GM21515 (cell line): ENCODE results near the gene DERL3.
"Not testable (repeated sequence)": the region's sequence is repeated elsewhere in the genome, so short reads cannot be mapped to it uniquely, and the experiment has no call there.

Experiments
- ATAC-seq: cut with Tn5 transposase; IDR thresholded peaks from one replicate; pipeline ENCODE4 v1.9.1; 2021; ENCODE audit not compliant: unreplicated experiment

Gene DERL3

DNA sequence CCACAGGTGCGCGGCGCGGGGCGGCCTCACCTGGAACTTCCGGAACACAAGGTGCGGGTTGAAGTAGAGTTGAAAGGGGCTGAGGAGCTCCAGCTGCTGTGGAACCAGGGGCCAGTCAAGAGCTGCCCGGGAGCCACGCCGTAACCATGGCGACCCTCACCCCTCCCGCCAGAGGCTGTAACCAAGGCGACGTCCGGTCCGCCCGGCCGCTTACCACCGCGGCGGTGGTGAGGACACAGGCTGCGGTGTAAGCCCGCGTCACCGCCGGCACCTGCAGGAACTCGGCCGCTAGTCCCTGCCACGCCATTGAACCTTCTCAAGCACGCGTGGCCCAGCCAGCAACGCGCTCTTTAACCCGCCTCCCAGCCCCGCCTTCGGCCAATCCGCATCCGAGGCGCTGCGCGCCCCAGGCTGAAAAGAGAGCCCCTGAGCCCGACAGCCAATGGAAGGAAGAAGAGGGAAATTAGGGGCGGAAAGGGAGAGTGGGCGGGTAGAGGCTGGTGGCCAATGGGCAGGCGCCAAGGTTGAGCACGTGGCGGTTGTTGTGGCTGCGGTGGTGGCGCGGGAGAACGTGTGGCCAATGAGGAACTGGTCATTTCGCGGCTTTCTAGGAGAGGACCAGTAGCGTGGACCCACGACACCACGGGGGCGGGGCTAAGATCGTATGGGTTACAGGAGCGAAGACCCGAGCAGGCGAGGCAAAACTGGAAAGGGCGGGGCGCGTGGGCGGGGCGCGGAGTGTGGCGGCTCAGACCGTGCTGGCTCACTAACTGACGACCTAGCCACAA lies at the start of gene DERL3:
Gene DERL3 (minus strand): TSS at position 326 of the 788 bp plus-strand sequence. CDS start 19 bp downstream, at position 307.
- ATAC-seq = peak; percentile 79

DNA sequence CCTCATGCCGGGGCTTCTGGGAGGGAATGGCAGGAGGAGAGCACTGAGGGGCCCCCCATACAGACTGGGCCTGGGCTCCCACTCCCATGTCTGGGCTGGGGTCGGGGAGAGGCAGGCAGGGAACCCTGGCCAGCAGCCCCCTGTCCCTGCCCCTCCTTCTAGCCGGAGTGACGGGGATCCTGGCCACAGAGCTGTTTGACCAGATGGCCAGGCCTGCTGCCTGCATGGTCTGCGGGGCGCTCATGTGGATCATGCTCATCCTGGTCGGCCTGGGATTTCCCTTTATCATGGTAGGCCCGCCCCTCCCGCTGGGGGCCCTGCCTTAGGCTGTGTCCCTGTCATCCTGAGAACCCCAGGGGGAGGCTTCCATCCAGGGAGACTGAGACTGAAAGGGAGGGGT lies 45.3 kb upstream of the DERL3 start:
- ATAC-seq = no peak

GRCh38 chr22:23883658-23884057 lies 44.9 kb upstream of the DERL3 start:
- ATAC-seq = no peak

- ATAC-seq = no peak
Observed at GRCh38 chr22:23882370-23882769, 43.6 kb upstream of the DERL3 start.

GRCh38 chr22:23878219-23878618 lies 39.4 kb upstream of the DERL3 start:
- no peak for ATAC-seq

DNA sequence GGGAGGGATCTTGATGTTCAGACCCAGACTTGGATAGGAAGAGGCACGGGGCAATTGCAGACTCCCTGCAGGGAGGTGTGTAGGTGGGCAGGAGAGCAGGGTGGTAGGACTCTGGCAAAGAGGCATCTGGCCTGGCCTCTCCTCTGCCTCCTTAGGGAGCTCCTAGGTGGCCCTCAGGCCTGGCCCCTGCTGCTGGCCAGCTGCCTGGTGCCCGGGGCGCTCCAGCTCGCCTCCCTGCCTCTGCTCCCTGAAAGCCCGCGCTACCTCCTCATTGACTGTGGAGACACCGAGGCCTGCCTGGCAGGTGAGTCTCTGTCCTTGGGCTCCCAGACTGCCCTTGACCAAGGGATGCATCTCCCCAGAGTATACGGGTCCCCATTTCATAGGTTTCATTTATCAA lies 38.8 kb upstream of the DERL3 start:
- no peak for ATAC-seq

- no peak for ATAC-seq
Observed at GRCh38 chr22:23875801-23876200, 37.0 kb upstream of the DERL3 start.

GRCh38 chr22:23874871-23875270 lies 36.1 kb upstream of the DERL3 start:
- ATAC-seq = no peak

DNA sequence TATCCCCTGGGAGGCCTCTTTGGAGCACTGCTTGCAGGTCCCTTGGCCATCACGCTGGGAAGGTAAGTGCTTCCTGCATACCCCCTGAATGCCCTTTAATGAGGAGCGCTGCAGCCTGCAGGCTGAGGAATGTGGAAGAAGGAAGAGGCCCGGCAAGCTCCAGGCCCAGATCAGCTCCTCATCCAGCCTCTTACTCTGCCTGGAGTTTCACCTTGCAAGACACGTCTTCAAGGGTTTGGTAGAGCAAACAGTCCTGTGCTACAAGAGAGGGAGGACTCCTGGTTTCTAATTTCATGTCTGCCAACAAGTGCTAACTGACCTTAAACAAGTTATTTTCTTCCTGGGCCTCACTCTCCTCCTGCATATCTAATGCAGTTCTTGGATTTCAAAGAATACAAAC lies 29.8 kb upstream of the DERL3 start:
- ATAC-seq = no peak

DNA sequence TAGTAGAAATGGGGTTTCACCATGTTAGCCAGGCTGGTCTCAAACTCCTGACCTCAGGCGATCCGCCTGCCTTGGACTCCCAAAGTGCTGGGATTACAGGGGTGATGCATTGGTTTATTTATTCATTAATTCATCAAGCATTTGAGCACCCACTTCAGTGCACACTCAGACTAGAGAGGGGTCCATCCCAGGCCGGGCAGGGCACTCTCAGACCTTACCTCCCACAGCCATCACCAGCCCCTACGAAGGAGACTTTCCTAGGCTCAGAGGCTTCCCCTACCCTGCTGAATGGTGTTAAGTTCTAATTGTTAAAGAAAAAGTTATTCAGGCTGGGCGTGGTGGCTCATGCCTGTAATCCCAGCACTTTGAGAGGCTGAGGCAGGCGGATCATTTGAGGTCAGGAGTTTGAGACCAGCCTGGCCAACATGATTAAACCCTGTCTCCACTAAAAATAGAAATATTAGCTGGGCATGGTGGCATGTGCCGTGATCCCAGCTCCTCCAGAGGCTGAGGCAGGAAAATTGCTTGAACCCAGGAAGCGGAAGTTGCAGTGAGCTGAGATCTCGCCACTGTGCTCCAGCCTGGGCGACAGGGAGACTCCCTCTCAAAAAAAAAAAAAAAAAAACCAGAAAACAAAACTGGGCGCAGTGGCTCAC lies 25.8 kb upstream of the DERL3 start:
- ATAC-seq = not testable (repeated sequence)

GRCh38 chr22:23862103-23862502 lies 23.3 kb upstream of the DERL3 start:
- ATAC-seq = no peak

DNA sequence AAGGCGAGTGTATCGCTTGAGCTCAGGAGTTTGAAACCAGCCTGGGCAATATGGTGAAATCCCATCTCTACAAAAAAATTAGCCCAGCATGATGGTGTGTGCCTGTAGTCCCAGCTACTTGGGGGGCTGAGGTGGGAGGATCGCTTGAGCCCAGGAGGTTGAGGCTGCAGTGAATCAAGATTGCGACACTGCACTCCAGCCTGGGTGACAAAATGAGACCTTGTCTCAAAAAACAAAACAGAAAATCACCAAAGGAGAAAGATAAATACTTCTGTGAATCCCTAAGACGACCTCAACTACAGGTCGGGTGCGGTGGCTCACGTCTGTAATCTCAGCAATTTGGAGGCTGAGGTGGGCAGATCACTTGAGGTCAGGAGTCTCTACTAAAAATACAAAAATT lies 21.4 kb upstream of the DERL3 start:
- not testable (repeated sequence) for ATAC-seq

- no peak for ATAC-seq
Observed at GRCh38 chr22:23859201-23859600, 20.4 kb upstream of the DERL3 start.

DNA sequence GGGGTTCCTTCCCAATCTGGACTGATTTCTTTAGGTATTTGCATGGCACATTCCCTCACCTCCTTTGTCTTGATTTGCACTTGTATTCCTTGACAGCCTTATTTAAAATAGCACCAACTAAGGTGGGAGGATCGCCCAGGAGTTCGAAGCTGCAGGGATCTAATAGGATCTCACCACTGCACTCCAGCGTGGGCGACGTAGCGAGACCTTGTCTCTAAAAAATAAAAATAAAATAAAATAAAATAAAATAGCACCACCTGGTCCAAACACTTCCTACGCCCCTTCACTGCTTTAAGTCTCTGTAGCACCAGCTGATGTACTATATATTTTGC lies 19.6 kb upstream of the DERL3 start:
- no peak for ATAC-seq

GRCh38 chr22:23857606-23858483 lies 19.0 kb upstream of the DERL3 start, which contains the start of gene SLC2A11:
Gene SLC2A11, plus strand, starts transcription at chr22:23857875. Its CDS starts 125 bp downstream, at chr22:23858000.
- peak; percentile 90 for ATAC-seq

- peak; percentile 42 for ATAC-seq
Observed at GRCh38 chr22:23856721-23857605, 18.2 kb upstream of the DERL3 start.

- no peak for ATAC-seq
Observed at GRCh38 chr22:23850136-23850611, 11.4 kb upstream of the DERL3 start.

- ATAC-seq = no peak
Observed at GRCh38 chr22:23849009-23850006, 10.5 kb upstream of the DERL3 start.
